HEK293T (cell line): Measurements from ENCODE around the gene PCBP3.

Experiments used
- CTCF ChIA-PET: fragments of 350-600 bp; formaldehyde crosslinking; extraction: SDS; loops from one replicate; lab custom pipeline; 2021; ENCODE audit warnings: antibody characterized with exemption, inconsistent platforms; lab: Yijun Ruan, JAX
- POLR2A ChIA-PET: fragments of 350-600 bp; formaldehyde crosslinking; extraction: SDS; loops from one replicate; lab custom pipeline; 2020; ENCODE audit warnings: antibody characterized with exemption, inconsistent platforms; lab: Yijun Ruan, JAX
- DNase-seq: peaks from one replicate; pipeline ENCODE4 v3.0.0; 2012; ENCODE audit warnings: mixed read lengths; ENCODE audit errors: extremely low spot score
- ARNT ChIP-seq: fragments of 450-650 bp; IDR thresholded peaks from 2 replicates; pipeline ENCODE4 v1.6.1; 2017; ENCODE audit warnings: mild to moderate bottlenecking
- BHLHE40 ChIP-seq: fragments of 450-650 bp; IDR thresholded peaks from 2 replicates; pipeline ENCODE4 v1.6.1; 2016; ENCODE audit warnings: mild to moderate bottlenecking, moderate library complexity, borderline replicate concordance
- CTBP1 ChIP-seq: fragments of 450-650 bp; IDR thresholded peaks from 2 replicates; pipeline ENCODE4 v1.6.1; 2016; ENCODE audit warnings: borderline replicate concordance
- ELF4 ChIP-seq: fragments of 450-650 bp; IDR thresholded peaks from 2 replicates; pipeline ENCODE4 v1.6.1; 2017; ENCODE audit warnings: antibody characterized with exemption
- FOXA1 ChIP-seq: fragments of 450-650 bp; IDR thresholded peaks from 2 replicates; pipeline ENCODE4 v1.6.1; 2016; ENCODE audit warnings: mild to moderate bottlenecking
- FOXK2 ChIP-seq: fragments of 450-650 bp; IDR thresholded peaks from 2 replicates; pipeline ENCODE4 v1.6.1; 2016; ENCODE audit warnings: mild to moderate bottlenecking
- FOXM1 ChIP-seq: fragments of 450-650 bp; IDR thresholded peaks from 2 replicates; pipeline ENCODE4 v1.6.1; 2017; ENCODE audit warnings: mild to moderate bottlenecking, borderline replicate concordance
- HDGF ChIP-seq: fragments of 450-650 bp; IDR thresholded peaks from 2 replicates; pipeline ENCODE4 v1.6.1; 2017; ENCODE audit warnings: antibody characterized with exemption, borderline replicate concordance
- L3MBTL2 ChIP-seq: fragments of 450-650 bp; conservative IDR thresholded peaks from 2 replicates; pipeline ENCODE4 v1.6.1; 2016; ENCODE audit warnings: mild to moderate bottlenecking
- LEF1 ChIP-seq: fragments of 450-650 bp; IDR thresholded peaks from 2 replicates; pipeline ENCODE4 v1.6.1; 2017; ENCODE audit warnings: mild to moderate bottlenecking, borderline replicate concordance
- NFRKB ChIP-seq: fragments of 450-650 bp; IDR thresholded peaks from 2 replicates; pipeline ENCODE4 v1.6.1; 2016; ENCODE audit warnings: mild to moderate bottlenecking, moderate library complexity
- SP1 ChIP-seq: fragments of 450-650 bp; IDR thresholded peaks from 2 replicates; pipeline ENCODE4 v1.6.1; 2017
- SUZ12 ChIP-seq: fragments of 450-650 bp; IDR thresholded peaks from 2 replicates; pipeline ENCODE4 v1.6.1; 2016; ENCODE audit warnings: mild to moderate bottlenecking
- TARDBP ChIP-seq: fragments of 450-650 bp; IDR thresholded peaks from 2 replicates; pipeline ENCODE4 v1.6.1; 2016
- ZNF384 ChIP-seq: fragments of 450-650 bp; IDR thresholded peaks from 2 replicates; pipeline ENCODE4 v1.6.1; 2016
- TF ChIP-seq, protein P1 (sequence below): fragments of 450-650 bp; IDR thresholded peaks from 2 replicates; pipeline ENCODE4 v1.6.1; 2016

Gene PCBP3

DNA sequence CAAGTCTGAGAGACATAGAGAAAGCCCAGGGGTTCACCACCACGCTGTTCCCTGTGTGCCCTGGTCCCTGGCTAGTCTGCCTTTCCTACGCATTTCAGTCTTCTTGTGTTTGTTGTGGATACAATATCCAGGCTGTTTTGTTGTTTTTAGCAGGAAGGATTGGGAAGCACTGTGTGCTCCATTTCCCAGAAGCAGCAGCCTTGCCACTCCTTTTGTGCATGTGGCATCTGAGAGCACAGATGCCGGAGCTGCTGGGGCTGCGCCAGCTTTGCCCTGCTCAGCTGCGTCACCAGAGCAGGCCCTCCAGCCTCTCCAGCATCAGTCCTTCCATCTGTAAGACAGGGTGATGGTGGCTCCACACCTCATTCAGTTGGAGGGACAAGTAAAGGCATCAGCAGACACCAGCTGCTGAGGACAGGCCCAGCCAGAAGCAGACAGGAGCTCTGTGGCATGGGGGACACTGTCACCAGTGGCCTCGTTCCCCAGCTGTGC lies 243.6 kb downstream of the PCBP3 start:
- TF ChIP-seq ZNF384 (no peak), LEF1 (no peak), SUZ12 (no peak), FOXK2 (no peak), SP1 (no peak), ELF4 (no peak), HDGF (no peak)
- TF ChIP-seq, protein P1, sequence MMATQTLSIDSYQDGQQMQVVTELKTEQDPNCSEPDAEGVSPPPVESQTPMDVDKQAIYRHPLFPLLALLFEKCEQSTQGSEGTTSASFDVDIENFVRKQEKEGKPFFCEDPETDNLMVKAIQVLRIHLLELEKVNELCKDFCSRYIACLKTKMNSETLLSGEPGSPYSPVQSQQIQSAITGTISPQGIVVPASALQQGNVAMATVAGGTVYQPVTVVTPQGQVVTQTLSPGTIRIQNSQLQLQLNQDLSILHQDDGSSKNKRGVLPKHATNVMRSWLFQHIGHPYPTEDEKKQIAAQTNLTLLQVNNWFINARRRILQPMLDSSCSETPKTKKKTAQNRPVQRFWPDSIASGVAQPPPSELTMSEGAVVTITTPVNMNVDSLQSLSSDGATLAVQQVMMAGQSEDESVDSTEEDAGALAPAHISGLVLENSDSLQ: no peak
- POLR2A ChIA-PET: no interaction called here
- CTCF ChIA-PET: no interaction called here
- no peak for DNase-seq

DNA sequence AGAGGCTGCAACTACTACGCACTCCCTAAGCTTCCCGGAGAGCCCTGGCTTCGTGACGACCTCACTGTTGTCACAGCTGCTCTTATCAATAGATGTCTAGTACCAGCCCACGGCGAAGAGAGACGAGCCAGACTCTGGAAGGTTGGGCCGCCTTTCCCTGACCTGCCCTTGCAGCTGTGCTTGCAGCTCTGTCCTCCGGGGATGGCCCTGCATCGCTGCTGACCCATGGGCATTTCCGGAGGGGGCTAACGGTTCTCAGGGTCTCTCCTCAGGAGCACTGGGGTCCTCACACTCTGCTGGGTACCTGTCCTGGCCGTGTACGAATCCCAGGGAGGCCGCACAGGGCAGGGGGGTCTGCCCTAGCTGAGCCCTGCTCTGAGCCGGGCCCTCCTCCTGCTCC lies 244.3 kb downstream of the PCBP3 start:
- TF ChIP-seq HDGF (no peak), SP1 (no peak), SUZ12 (no peak), FOXM1 (no peak), ELF4 (no peak), L3MBTL2 (no peak), TARDBP (no peak), FOXK2 (no peak), NFRKB (no peak), LEF1 (no peak), BHLHE40 (no peak), ZNF384 (no peak)
- TF ChIP-seq, protein P1: no peak
- POLR2A ChIA-PET: interaction anchor here (2.3 kb wide), 1 partner anchor 7 kb away, joined by 7 read pairs; no protein-coding TSS in a partner anchor

DNA sequence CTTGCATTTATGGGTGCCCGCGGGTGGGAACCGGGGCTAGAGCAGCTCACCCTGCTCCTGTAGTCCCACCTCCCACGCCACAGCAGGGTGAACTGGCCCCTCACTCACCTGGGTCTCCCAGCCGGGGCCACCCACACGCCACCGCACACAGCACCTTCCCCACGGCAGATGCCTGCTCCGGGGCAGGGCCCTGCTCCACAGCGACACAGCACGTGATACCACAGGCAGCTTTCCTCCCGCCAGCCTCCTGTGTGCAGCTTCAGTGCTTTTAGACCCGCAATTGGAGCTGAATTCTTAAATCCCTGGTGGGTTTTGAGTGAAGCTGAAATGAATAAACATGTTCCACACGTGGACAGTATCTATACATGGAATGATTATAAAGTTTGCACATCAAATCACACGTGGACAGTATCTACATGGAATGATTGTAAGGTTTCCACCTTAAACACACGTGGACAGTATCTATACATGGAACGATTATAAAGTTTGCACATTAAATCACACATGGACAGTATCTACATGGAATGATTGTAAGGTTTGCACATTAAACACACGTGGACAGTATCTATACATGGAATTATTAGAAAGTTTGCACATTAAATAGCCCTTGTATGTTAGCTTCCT lies 245.0 kb downstream of the PCBP3 start:
- ChIA-PET POLR2A (interaction anchor here (2.3 kb wide), 1 partner anchor 8 kb away, joined by 7 read pairs; no protein-coding TSS in a partner anchor), CTCF (no interaction called here)
- TF ChIP-seq FOXM1 (no peak), CTBP1 (no peak), BHLHE40 (no peak)
- DNase-seq: no peak

More for the DNA sequence above, 244.3 kb downstream of the PCBP3 start:
- DNase-seq: no peak
- CTCF ChIA-PET: no interaction called here

DNA sequence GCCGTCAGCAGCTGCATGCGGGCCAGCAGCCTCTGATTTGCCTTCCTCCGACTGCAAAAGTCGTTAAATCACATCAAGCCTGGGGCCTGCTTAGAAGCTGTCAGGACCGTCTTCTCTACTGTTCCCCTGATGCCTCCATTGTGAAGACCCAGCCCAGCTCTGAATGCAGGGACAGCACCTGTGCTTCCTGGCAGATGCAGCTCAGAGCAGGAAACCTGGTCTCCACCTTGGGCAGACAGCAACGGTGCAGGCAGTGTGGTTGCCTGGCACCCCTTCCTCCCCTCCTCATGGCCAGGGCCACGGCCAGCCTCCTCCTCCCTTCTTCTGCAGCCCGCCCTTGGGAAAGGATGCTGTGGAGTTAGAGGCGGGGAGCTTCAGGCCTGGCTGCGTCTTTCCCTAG lies 245.7 kb downstream of the PCBP3 start:
- TF ChIP-seq FOXA1 (no peak), BHLHE40 (no peak), L3MBTL2 (no peak), HDGF (no peak), NFRKB (no peak)
- ChIA-PET CTCF (no interaction called here), POLR2A (interaction anchor here (2.3 kb wide), 1 partner anchor 9 kb away, joined by 7 read pairs; no protein-coding TSS in a partner anchor)
- DNase-seq: no peak

DNA sequence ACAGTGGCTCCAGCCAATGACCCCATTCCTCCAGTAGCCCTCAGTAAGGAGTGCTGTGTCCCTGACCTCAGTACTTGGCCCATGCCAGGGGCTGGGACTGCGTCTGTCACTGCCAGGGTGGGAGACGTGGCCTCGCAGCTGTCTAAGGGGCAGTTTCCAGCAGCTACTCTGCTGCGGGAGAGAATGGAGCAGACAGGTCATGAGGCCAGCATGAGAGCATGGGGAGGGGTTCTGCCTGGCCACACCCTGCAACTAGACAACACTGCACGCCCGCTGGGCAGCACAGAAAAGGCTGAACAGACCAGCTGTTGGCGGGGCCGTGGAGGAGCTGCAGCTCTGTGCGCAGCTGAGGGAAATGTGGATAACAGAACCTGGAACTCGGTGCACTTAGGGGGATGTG lies 246.4 kb downstream of the PCBP3 start:
- no peak for TF ChIP-seq BHLHE40
- no peak for TF ChIP-seq NFRKB
- TF ChIP-seq, protein P1: no peak
- no peak for TF ChIP-seq L3MBTL2
- no peak for TF ChIP-seq SUZ12
- TF ChIP-seq CTBP1: no peak
- no peak for TF ChIP-seq ARNT
- no peak for DNase-seq
- POLR2A ChIA-PET: no interaction called here
- CTCF ChIA-PET: no interaction called here

DNA sequence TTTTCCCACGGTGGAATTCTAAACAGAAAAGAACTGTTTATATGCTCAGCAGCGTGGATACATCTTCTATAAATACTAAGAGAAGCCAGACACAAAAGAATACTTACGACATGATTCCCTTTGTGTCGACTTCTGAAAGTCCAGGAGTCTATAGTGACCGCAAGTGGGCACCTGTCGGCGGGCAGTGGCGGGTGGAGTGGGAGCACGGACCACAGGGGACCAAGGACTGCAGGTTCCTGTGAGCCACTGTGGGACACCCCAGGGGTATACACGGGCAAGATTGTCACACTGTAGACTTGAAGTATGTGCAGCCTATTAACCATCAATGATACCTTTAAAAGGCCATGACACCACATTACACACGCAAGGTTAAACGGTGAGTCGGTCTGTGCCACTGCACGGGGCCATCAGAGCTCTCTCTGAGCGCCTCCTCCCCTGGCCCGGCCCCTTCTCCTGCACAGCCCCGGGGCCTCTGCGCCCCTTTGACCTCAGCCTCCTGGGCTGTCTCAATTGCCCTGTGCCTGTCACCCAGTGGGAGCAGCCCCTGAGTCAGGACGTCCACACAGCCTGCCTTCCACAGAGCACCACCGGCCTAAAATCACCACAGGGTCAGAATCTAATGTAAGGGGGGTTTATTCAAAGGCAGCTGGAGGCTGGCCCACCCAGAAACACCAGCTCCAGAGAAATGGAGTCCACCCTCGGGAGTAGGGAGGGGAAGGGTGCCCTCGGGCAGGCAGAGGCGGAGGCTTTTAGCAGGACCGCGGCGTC lies 248.0 kb downstream of the PCBP3 start:
- TF ChIP-seq SUZ12 (no peak), FOXK2 (no peak), ARNT (no peak), L3MBTL2 (no peak), CTBP1 (no peak), BHLHE40 (no peak), ELF4 (no peak)
- CTCF ChIA-PET: no interaction called here
- DNase-seq: no peak
- POLR2A ChIA-PET: no interaction called here
